Measurements from ENCODE around the gene AMZ1.

DNA sequence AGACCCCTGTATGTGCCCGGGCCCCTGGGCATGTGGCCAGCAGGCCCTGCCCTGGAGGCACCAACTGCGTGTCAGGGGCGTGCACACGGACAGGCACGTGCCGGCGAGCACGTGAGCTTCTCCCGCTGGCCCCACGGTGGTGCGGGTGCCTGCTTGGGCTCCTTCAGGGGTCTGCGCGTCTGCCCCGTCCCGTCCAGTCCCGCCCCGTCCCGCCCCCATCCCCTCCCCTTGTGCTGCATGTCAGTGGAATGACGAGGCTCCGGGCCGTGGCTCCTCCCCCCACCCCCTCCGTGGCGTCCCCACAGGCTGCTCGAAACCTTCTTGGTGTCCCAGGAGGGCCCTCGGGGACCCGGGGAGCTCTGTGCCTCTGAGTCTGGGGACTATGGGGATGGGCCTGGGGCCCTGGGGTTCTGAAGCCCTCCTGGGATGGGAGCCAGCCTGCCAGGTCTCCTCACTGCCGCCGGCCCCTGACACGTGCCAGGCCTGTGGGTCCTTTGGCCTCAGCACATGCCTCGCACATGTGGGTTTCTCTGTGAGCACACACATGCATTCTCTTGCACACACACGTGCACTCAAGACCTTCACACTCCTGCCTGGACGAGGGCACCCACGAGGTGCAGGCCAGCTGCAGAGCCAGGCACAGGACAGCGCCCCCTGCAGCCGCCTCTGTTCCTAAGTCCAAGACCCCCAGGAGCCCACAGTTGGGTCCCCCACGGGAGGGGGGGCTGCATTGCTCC is 27.5 kb upstream of the AMZ1 start:
- TF ChIP-seq, protein P1, sequence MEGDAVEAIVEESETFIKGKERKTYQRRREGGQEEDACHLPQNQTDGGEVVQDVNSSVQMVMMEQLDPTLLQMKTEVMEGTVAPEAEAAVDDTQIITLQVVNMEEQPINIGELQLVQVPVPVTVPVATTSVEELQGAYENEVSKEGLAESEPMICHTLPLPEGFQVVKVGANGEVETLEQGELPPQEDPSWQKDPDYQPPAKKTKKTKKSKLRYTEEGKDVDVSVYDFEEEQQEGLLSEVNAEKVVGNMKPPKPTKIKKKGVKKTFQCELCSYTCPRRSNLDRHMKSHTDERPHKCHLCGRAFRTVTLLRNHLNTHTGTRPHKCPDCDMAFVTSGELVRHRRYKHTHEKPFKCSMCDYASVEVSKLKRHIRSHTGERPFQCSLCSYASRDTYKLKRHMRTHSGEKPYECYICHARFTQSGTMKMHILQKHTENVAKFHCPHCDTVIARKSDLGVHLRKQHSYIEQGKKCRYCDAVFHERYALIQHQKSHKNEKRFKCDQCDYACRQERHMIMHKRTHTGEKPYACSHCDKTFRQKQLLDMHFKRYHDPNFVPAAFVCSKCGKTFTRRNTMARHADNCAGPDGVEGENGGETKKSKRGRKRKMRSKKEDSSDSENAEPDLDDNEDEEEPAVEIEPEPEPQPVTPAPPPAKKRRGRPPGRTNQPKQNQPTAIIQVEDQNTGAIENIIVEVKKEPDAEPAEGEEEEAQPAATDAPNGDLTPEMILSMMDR (IDR thresholded peaks at IDR 0.05), result peak; percentile 58
- TF ChIP-seq, protein P2, sequence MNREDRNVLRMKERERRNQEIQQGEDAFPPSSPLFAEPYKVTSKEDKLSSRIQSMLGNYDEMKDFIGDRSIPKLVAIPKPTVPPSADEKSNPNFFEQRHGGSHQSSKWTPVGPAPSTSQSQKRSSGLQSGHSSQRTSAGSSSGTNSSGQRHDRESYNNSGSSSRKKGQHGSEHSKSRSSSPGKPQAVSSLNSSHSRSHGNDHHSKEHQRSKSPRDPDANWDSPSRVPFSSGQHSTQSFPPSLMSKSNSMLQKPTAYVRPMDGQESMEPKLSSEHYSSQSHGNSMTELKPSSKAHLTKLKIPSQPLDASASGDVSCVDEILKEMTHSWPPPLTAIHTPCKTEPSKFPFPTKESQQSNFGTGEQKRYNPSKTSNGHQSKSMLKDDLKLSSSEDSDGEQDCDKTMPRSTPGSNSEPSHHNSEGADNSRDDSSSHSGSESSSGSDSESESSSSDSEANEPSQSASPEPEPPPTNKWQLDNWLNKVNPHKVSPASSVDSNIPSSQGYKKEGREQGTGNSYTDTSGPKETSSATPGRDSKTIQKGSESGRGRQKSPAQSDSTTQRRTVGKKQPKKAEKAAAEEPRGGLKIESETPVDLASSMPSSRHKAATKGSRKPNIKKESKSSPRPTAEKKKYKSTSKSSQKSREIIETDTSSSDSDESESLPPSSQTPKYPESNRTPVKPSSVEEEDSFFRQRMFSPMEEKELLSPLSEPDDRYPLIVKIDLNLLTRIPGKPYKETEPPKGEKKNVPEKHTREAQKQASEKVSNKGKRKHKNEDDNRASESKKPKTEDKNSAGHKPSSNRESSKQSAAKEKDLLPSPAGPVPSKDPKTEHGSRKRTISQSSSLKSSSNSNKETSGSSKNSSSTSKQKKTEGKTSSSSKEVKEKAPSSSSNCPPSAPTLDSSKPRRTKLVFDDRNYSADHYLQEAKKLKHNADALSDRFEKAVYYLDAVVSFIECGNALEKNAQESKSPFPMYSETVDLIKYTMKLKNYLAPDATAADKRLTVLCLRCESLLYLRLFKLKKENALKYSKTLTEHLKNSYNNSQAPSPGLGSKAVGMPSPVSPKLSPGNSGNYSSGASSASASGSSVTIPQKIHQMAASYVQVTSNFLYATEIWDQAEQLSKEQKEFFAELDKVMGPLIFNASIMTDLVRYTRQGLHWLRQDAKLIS (CRISPR knock-in tag; IDR thresholded peaks at IDR 0.05; ENCODE audit: borderline replicate concordance), result no peak
- TF ChIP-seq FOXP1 (CRISPR knock-in tag; IDR thresholded peaks at IDR 0.05; ENCODE audit: borderline replicate concordance) (no peak), ELF4 (CRISPR knock-in tag; IDR thresholded peaks at IDR 0.05; ENCODE audit: low read depth) (no peak), CREM (CRISPR knock-in tag; IDR thresholded peaks at IDR 0.05) (no peak), GABPB1 (CRISPR knock-in tag; IDR thresholded peaks at IDR 0.05) (no peak)
- TF ChIP-seq, protein P3, sequence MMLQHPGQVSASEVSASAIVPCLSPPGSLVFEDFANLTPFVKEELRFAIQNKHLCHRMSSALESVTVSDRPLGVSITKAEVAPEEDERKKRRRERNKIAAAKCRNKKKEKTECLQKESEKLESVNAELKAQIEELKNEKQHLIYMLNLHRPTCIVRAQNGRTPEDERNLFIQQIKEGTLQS (CRISPR knock-in tag; conservative IDR thresholded peaks at IDR 0.05), result no peak
